Caki2 (cell line): Measurements from ENCODE around the gene ARVCF. TPM values are rescaled to one million over a fixed set of nuclear protein-coding genes. Genes with fewer than 3 reads are reported as not detected.

ENCODE experiments used
- total RNA-seq: library from RNA; depleted of rRNA; stranded (reverse); fragments of >200 nt; shearing (Covaris generic); gene quantifications from 2 replicates; pipeline ENCODE4 v1.2.3, GENCODE V29; 2014; ENCODE audit warnings: low replicate concordance; rRNA removed

The ARVCF gene
- total RNA-seq, 1 experiment from 2014 or later, result 15.2 TPM

Other genes starting within 250 kb of the ARVCF start
- gene GNB1L, start 161.9 kb downstream of the ARVCF start, total RNA-seq, result 42.7 and 52.6 TPM in 2 replicates
- 4.2 and 6.6 TPM in 2 replicates for gene RTL10, start 161.9 kb downstream of the ARVCF start, total RNA-seq
- 517 and 585 TPM in 2 replicates for gene COMT, start 75.1 kb downstream of the ARVCF start, total RNA-seq
- gene TXNRD2, start 75.0 kb downstream of the ARVCF start, total RNA-seq, result 53.0 and 54.5 TPM in 2 replicates
- 26.6 and 55.2 TPM in 2 replicates for gene TANGO2, start 4.3 kb upstream of the ARVCF start, total RNA-seq
- 8.8 and 26.8 TPM in 2 replicates for gene DGCR8, start 63.4 kb upstream of the ARVCF start, total RNA-seq
- 816 and 890 TPM in 2 replicates for gene RANBP1, start 99.3 kb upstream of the ARVCF start, total RNA-seq
- gene TRMT2A, start 100.4 kb upstream of the ARVCF start, total RNA-seq, result 55.3 and 76.4 TPM in 2 replicates
- 12.6 and 21.8 TPM in 2 replicates for gene ZDHHC8, start 115.0 kb upstream of the ARVCF start, total RNA-seq
- not detected in 2 replicates for gene CCDC188, start 134.2 kb upstream of the ARVCF start, total RNA-seq